ENCODE measurements around the gene SH2D5.

Gene SH2D5

GRCh38 chr1:20713440-20713839 is 19.1 kb downstream of the SH2D5 start:
- DNase-seq (ENCODE audit: low spot score), result no peak

GRCh38 chr1:20712215-20712577 is 20.3 kb downstream of the SH2D5 start:
- no peak for DNase-seq (ENCODE audit: low spot score)

GRCh38 chr1:20711285-20712214 is 21.0 kb downstream of the SH2D5 start:
- DNase-seq (ENCODE audit: low spot score), result no peak

- DNase-seq (ENCODE audit: low spot score), result no peak
These were observed 21.8 kb downstream of the SH2D5 start for GRCh38 chr1:20710469-20711284.

GRCh38 chr1:20709868-20710267 is 22.6 kb downstream of the SH2D5 start:
- no peak for DNase-seq (ENCODE audit: low spot score)

- no peak for DNase-seq (ENCODE audit: low spot score)
These were observed 23.6 kb downstream of the SH2D5 start for GRCh38 chr1:20708891-20709290.

- DNase-seq (ENCODE audit: low spot score), result no peak
These were observed 24.4 kb downstream of the SH2D5 start for GRCh38 chr1:20708057-20708456.

- DNase-seq (ENCODE audit: low spot score), result no peak
These were observed 25.7 kb downstream of the SH2D5 start for GRCh38 chr1:20706841-20707240.

- no peak for DNase-seq (ENCODE audit: low spot score)
These were observed 27.2 kb downstream of the SH2D5 start for GRCh38 chr1:20705203-20705755.

- no peak for DNase-seq (ENCODE audit: low spot score)
These were observed 27.9 kb downstream of the SH2D5 start for GRCh38 chr1:20704390-20705202.

GRCh38 chr1:20703124-20703756 is 29.3 kb downstream of the SH2D5 start:
- DNase-seq (ENCODE audit: low spot score), result no peak

GRCh38 chr1:20702416-20702815 is 30.1 kb downstream of the SH2D5 start:
- DNase-seq (ENCODE audit: low spot score), result no peak

- no peak for DNase-seq (ENCODE audit: low spot score)
These were observed 30.7 kb downstream of the SH2D5 start for GRCh38 chr1:20701847-20702246.

- DNase-seq (ENCODE audit: low spot score), result no peak
These were observed 31.1 kb downstream of the SH2D5 start for GRCh38 chr1:20701446-20701845.

GRCh38 chr1:20700636-20701215 is 31.8 kb downstream of the SH2D5 start:
- no peak for DNase-seq (ENCODE audit: low spot score)

GRCh38 chr1:20699558-20699957 is 32.9 kb downstream of the SH2D5 start:
- DNase-seq (ENCODE audit: low spot score), result no peak

- DNase-seq (ENCODE audit: low spot score), result no peak
These were observed 34.1 kb downstream of the SH2D5 start for GRCh38 chr1:20698195-20698910.

- no peak for DNase-seq (ENCODE audit: low spot score)
These were observed 34.9 kb downstream of the SH2D5 start for GRCh38 chr1:20697563-20697962.

- peak; percentile 64 for DNase-seq (ENCODE audit: low spot score)
These were observed 35.8 kb downstream of the SH2D5 start for GRCh38 chr1:20696397-20697333.
